PC-9 (cell line): ENCODE data around the gene ITSN1.

Source experiments
- EZH2 ChIP-seq: fragments of 200-600 bp; sonication (generic); IDR thresholded peaks from 2 replicates; pipeline ENCODE4 v1.8.0; 2017; ENCODE audit warnings: antibody characterized with exemption, low read depth
- TF ChIP-seq, protein P1 (sequence below): fragments of 200-600 bp; sonication (generic); conservative IDR thresholded peaks from 2 replicates; pipeline ENCODE4 v1.6.1; 2017; ENCODE audit warnings: mixed run types, antibody characterized with exemption, mild to moderate bottlenecking, moderate library complexity

DNA sequence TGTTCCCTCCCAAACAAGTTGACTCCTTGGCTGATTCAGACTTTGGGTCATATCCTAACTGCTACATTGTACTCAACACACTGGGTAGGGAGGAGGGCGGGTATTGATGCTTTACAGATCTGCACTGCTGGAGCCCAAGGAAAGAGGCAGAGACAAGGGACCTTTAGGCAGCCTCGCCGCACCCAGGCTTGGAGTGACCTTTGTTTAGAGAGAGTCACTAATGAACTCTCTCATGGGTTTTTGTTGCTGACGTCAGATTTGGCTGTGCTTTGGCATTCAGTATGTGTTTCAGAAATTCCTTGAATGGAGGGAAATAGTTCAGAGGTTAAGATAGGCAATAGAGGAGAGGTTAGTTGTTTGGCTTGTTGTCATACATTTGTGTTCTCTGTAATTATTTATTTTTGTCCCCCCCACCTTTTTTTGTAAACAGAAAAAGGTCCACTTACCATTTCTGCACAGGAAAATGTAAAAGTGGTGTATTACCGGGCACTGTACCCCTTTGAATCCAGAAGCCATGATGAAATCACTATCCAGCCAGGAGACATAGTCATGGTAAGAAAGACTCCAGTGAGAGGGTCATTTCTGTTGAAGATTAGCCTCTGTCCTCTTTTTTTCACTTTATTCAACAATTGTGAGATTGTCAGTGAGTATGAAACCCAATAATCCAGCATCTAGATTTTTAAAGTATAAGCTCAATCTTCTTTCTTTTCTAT, 157.2 kb downstream of the ITSN1 start:
- TF ChIP-seq, protein P1, sequence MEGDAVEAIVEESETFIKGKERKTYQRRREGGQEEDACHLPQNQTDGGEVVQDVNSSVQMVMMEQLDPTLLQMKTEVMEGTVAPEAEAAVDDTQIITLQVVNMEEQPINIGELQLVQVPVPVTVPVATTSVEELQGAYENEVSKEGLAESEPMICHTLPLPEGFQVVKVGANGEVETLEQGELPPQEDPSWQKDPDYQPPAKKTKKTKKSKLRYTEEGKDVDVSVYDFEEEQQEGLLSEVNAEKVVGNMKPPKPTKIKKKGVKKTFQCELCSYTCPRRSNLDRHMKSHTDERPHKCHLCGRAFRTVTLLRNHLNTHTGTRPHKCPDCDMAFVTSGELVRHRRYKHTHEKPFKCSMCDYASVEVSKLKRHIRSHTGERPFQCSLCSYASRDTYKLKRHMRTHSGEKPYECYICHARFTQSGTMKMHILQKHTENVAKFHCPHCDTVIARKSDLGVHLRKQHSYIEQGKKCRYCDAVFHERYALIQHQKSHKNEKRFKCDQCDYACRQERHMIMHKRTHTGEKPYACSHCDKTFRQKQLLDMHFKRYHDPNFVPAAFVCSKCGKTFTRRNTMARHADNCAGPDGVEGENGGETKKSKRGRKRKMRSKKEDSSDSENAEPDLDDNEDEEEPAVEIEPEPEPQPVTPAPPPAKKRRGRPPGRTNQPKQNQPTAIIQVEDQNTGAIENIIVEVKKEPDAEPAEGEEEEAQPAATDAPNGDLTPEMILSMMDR = no peak
- TF ChIP-seq EZH2 = no peak
